Measurements from ENCODE around the gene RIC1. TPM values are rescaled to one million over a fixed set of nuclear protein-coding genes. Genes with fewer than 3 reads are reported as not detected.
A peak's percentile ranks its signal among the peaks of the same experiment; 100 is the strongest.
"Not testable (repeated sequence)": the region's sequence is repeated elsewhere in the genome, so short reads cannot be mapped to it uniquely, and the experiment has no call there.

RIC1 gene
- total RNA-seq, 4 donors from 2014 or later, result 40.5 to 76.0 (median 43.4) TPM

GRCh38 chr9:5621327-5621726, 7.6 kb upstream of the RIC1 start:
- no peaks in the 10 kb centered on the region for H3K36me3 ChIP-seq
- H3K9me3 ChIP-seq, result no peaks in the 10 kb centered on the region
- TF ChIP-seq EP300 (IDR thresholded peaks at IDR 0.05) (no peak), POLR2A (IDR thresholded peaks at IDR 0.05) (no peak), POLR2AphosphoS5 (IDR thresholded peaks at IDR 0.05) (no peak), CTCF (IDR thresholded peaks at IDR 0.05) (no peak)
- no peaks in the 10 kb centered on the region for H3K27me3 ChIP-seq
- DNase-seq (ENCODE audit: low spot score in 2 of 2), result no peak
- WGBS, result 91% methylated on average over 4 of the region's 4 CpGs
- H3K27ac ChIP-seq, result no peak overlapping the region
- H3K4me3 ChIP-seq, result no peak overlapping the region
- H3K4me1 ChIP-seq, result peaks cover 33% of the 10 kb centered on the region

DNA sequence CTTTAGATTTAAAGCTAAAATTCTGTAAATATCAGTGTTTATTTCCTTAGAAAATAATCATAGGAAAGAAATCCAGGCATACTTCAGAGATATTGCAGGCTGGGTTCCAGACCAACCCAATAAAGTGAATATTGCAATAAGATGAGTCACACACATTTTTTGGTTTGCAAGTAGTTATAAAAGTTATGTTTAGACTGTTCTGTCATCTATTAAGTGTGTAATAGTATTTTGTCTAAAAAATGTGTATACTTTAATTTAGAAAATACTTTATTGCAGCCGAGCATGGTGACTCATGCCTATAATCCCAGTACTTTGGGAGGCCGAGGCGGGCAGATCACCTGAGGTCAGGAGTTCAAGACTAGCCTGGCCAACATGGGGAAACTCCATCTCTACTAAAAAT, 6.9 kb upstream of the RIC1 start:
- peaks cover 39% of the 10 kb centered on the region for H3K4me1 ChIP-seq
- H3K9me3 ChIP-seq, result no peaks in the 10 kb centered on the region
- no peak for TF ChIP-seq POLR2AphosphoS5 (IDR thresholded peaks at IDR 0.05)
- H3K27ac ChIP-seq, result peak overlapping the region; percentile 52
- DNase-seq (ENCODE audit: low spot score in 2 of 2), result no peak
- no peak overlapping the region for H3K4me3 ChIP-seq
- no peaks in the 10 kb centered on the region for H3K27me3 ChIP-seq
- WGBS, result 45% methylated on average over 3 of the region's 3 CpGs
- H3K36me3 ChIP-seq, result no peaks in the 10 kb centered on the region

GRCh38 chr9:5624655-5625054, 4.3 kb upstream of the RIC1 start:
- no peaks in the 10 kb centered on the region for H3K9me3 ChIP-seq
- TF ChIP-seq EP300 (IDR thresholded peaks at IDR 0.05) (no peak), POLR2AphosphoS5 (IDR thresholded peaks at IDR 0.05) (no peak), POLR2A (IDR thresholded peaks at IDR 0.05) (no peak), CTCF (IDR thresholded peaks at IDR 0.05) (no peak)
- H3K4me3 ChIP-seq, result no peak overlapping the region
- H3K27ac ChIP-seq, result no peak overlapping the region
- H3K4me1 ChIP-seq, result peaks cover 48% of the 10 kb centered on the region
- WGBS, result 98% methylated on average over 2 of the region's 2 CpGs
- DNase-seq (ENCODE audit: low spot score in 2 of 2), result no peak
- H3K27me3 ChIP-seq, result no peaks in the 10 kb centered on the region
- H3K36me3 ChIP-seq, result no peaks in the 10 kb centered on the region

- H3K27ac ChIP-seq, result peak overlapping the region; percentile 99
- TF ChIP-seq POLR2A (IDR thresholded peaks at IDR 0.05) (peak in 1 of 2 donors; percentile 27), POLR2AphosphoS5 (IDR thresholded peaks at IDR 0.05) (peak in 1 of 3 donors; percentile 66), EP300 (IDR thresholded peaks at IDR 0.05) (no peak)
- H3K27me3 ChIP-seq, result no peaks in the 10 kb centered on the region
- no peak for DNase-seq (ENCODE audit: low spot score in 2 of 2)
- H3K4me3 ChIP-seq, result peak overlapping the region; percentile 93
- no peaks in the 10 kb centered on the region for H3K9me3 ChIP-seq
- 25% methylated on average over 5 of the region's 5 CpGs for WGBS
- peaks cover 55% of the 10 kb centered on the region for H3K4me1 ChIP-seq
- no peaks in the 10 kb centered on the region for H3K36me3 ChIP-seq
Measured at GRCh38 chr9:5626727-5627634, 1.9 kb upstream of the RIC1 start.

- peak overlapping the region; percentile 99 for H3K27ac ChIP-seq
- H3K36me3 ChIP-seq; H3K27me3 ChIP-seq; H3K9me3 ChIP-seq; DNase-seq (ENCODE audit: low spot score in 2 of 2): not testable (repeated sequence)
- H3K4me3 ChIP-seq, result peak overlapping the region; percentile 93
- whole genome bisulfite sequencing, result 43% methylated on average over 11 of the region's 11 CpGs
- H3K4me1 ChIP-seq, result peaks cover 59% of the 10 kb centered on the region
Measured at GRCh38 chr9:5627686-5628085, 1.2 kb upstream of the RIC1 start.

GRCh38 chr9:5628183-5628529, 751 bp upstream of the RIC1 start:
- no peak for DNase-seq (ENCODE audit: low spot score in 2 of 2)
- 3% methylated on average over 7 of the region's 7 CpGs for WGBS
- H3K4me1 ChIP-seq, result peaks cover 63% of the 10 kb centered on the region
- TF ChIP-seq POLR2AphosphoS5 (IDR thresholded peaks at IDR 0.05), result no peak
- TF ChIP-seq POLR2A (IDR thresholded peaks at IDR 0.05), result no peak
- TF ChIP-seq CTCF (IDR thresholded peaks at IDR 0.05), result no peak
- TF ChIP-seq EP300 (IDR thresholded peaks at IDR 0.05), result no peak
- no peaks in the 10 kb centered on the region for H3K27me3 ChIP-seq
- no peaks in the 10 kb centered on the region for H3K36me3 ChIP-seq
- no peaks in the 10 kb centered on the region for H3K9me3 ChIP-seq
- H3K27ac ChIP-seq, result peak overlapping the region; percentile 99
- peak overlapping the region; percentile 93 for H3K4me3 ChIP-seq
